ENCODE data around the gene FOXP1.

Gene FOXP1

GRCh38 chr3:71446260-71446659, 137.3 kb downstream of the FOXP1 start:
- no peak for TF ChIP-seq CTCF (IDR thresholded peaks at IDR 0.05; ENCODE audit: control extremely low read depth, extremely low read depth, low read depth, missing control alignments)
- ChIA-PET CTCF (no interaction called here), POLR2A (no interaction called here)
- no peak for DNase-seq (ENCODE audit: extremely low spot score)

DNA sequence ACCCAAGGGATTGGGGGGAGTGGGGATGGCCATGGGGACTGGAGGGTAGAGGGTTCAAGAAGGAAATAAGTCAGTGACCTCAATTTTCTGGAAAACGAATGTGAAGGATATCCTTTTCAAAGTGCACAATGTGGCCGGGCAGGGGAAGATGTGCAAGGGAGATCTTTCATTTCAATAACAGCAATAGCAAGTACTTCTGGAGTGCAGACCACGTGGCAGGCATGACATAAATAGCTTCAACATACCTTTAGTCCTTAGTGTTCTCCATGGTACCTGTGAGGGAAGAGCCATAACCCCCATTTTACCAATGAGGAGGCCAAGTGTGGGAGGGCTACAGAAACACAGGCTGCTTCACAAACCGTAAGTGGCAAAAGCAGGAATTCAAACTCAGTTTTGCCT, 138.7 kb downstream of the FOXP1 start:
- POLR2A ChIA-PET, result no interaction called here
- TF ChIP-seq CTCF (IDR thresholded peaks at IDR 0.05; ENCODE audit: control extremely low read depth, extremely low read depth, low read depth, missing control alignments), result no peak

GRCh38 chr3:71444028-71444860, 139.3 kb downstream of the FOXP1 start:
- CTCF ChIA-PET, result interaction anchor here (1.4 kb wide), 1 partner anchor 47 kb away, joined by 3 read pairs; no protein-coding TSS in a partner anchor
- POLR2A ChIA-PET, result no interaction called here
- no peak for TF ChIP-seq CTCF (IDR thresholded peaks at IDR 0.05; ENCODE audit: control extremely low read depth, extremely low read depth, low read depth, missing control alignments)
- DNase-seq (ENCODE audit: extremely low spot score), result peak; percentile 54

More for the DNA sequence above, 138.7 kb downstream of the FOXP1 start:
- CTCF ChIA-PET, result interaction anchor here (0.9 to 1.0 kb wide), 3 partner anchors 18 to 894 kb away, joined by 3 read pairs; no protein-coding TSS in a partner anchor
- DNase-seq (ENCODE audit: extremely low spot score), result no peak

DNA sequence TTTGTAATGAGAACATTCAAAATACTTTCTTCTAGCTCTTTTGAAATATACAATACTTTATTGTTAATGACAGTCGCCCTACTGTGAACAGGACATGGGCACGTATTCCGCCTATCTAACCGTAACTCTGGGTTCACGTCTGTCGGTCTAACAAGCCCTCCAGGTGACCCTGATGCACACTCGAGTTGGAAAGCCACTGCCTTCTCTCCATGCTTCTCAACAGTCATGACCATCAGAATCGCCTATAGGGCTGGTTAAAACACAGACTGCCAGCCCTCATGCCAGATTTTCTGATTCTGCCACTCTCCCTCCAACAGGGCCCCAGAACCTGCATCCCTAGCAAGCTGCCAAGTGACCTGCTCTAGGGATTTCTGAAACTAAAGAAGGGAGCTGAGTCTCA, 140.2 kb downstream of the FOXP1 start:
- ChIA-PET CTCF (interaction anchor here (1.4 to 1.5 kb wide), 2 partner anchors 20 to 46 kb away, joined by 3 read pairs; no protein-coding TSS in a partner anchor), POLR2A (no interaction called here)
- DNase-seq (ENCODE audit: extremely low spot score), result no peak
- no peak for TF ChIP-seq CTCF (IDR thresholded peaks at IDR 0.05; ENCODE audit: control extremely low read depth, extremely low read depth, low read depth, missing control alignments)

DNA sequence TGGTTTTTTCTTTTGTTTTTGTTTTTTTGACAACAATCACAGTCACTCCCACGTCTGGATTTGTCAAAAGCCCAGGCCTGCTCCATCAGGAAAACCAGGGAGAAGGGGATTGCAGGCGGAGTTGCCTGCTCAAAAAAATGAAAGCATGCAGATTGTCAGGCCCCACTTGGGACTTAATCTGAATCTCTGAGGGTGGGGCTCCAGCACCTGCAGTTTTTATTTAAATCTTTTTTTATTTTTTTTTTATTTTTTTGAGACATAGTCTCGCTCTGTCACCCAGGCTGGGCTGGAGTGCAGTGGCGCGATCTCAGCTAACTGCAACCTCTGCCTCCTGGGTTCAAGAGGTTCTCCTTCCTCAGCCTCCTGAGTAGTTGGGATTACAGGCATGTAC, 140.9 kb downstream of the FOXP1 start:
- no peak for TF ChIP-seq CTCF (IDR thresholded peaks at IDR 0.05; ENCODE audit: control extremely low read depth, extremely low read depth, low read depth, missing control alignments)
- ChIA-PET CTCF (interaction anchor here (1.4 to 1.5 kb wide), 3 partner anchors 12 to 46 kb away, joined by 3 read pairs; no protein-coding TSS in a partner anchor), POLR2A (no interaction called here)
- no peak for DNase-seq (ENCODE audit: extremely low spot score)

DNA sequence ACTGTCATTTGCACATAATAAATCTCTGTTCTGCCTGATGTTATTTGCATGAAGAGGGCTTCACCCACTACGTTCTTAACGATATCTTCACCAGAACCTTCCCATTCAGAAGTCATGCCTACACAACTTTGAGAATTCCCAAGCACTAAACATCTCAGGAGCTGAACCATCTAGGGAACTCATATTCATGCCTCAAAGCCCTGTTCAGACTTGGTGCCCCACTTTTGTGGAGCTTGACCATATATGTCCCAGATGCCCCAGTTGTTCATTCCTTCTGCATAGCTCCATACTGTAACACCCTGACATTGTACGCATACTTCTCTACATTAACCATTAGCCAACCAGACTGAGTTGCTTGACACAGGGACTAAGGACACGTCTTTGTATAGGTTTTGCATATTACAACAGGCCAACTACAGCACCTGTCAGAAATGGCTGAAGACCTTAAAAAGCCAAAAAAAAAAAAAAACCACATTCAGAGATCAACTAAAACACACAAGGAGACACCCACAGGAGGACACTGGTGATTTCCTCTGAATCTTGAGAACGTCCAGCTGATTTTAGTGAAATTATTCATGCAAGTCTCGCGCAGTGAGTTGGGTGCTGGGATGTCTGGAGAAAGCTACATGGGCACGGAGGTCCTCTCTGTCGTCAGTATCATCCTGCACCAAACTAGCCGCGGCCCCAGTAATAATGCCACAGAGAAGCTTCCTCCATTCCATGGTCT, 141.4 kb downstream of the FOXP1 start:
- POLR2A ChIA-PET, result no interaction called here
- no peak for DNase-seq (ENCODE audit: extremely low spot score)
- CTCF ChIA-PET, result interaction anchor here (1.5 kb wide), 2 partner anchors 13 to 19 kb away, joined by 3 read pairs; no protein-coding TSS in a partner anchor
- TF ChIP-seq CTCF (IDR thresholded peaks at IDR 0.05; ENCODE audit: control extremely low read depth, extremely low read depth, low read depth, missing control alignments), result no peak

All from GM10248 (cell line).